T-helper 1 cell (primary cell): ENCODE results near the gene VCPKMT.
"Not testable (repeated sequence)": the region's sequence is repeated elsewhere in the genome, so short reads cannot be mapped to it uniquely, and the experiment has no call there.

Source experiments
- DNase-seq, 5 donors: peaks; one replicate each; pipeline ENCODE4 v3.0.0-alpha.2; 2012 to 2020

The VCPKMT gene

GRCh38 chr14:50091240-50091913 lies 25.0 kb downstream of the VCPKMT start:
- DNase-seq, result no peak

DNA sequence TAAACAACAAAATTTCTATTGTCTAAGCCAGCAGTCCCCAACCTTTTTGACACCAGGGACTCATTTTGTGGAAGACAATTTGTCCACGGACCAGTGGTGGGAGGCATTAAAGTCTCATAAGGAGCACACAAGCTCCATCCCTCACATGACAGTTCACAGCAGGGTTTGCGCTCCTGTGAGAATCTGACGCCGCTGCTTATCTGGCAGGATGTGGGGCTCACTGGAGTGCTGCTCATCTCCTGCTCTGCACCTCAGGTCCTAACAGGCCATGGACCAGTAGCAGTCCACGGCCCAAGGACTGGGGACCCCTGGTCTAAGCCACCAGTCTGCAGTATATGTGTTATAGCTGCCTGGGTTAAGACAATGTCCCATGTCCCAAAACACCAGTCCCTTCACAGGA lies 27.2 kb downstream of the VCPKMT start:
- no peak for DNase-seq

DNA sequence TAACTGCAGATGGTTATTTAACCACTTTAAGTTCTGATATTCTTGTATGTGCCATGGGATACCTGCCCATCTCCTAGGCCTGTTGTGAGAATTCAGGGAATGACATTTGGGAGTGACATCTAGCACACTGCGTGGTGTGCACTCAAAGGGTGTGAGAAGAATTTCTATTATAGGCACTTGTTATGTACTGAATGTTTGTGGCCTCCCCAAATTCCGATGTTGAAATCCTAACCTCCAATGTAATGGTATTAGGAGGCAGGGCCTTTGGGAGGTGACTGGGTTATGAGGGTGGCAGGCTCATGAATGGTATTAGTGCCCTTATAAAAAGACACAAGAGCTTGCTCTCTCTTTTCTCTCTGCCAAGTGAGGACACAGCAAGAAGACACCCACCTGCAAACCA lies 27.6 kb downstream of the VCPKMT start:
- DNase-seq, result no peak

DNA sequence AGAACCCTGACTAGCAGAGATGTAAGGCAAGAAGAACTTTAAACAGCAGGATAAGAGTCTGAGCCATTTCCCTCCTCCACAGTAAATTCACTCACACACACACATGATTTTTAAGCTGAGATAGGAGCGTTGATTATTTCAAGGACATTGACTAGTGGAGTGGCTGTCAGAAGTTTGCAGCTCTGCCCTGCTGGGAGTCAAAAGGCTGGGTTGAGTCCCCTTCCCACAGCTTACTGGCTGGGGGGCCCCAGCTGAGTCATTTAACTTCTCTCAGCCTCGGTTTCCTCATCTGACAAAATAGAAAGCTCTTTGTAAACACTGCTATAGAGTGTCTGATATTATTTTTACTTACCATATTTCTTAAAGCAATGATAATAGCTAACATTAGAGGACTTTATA lies 28.3 kb downstream of the VCPKMT start:
- DNase-seq, result no peak

- peak in 1 of 5 donors; percentile 52 for DNase-seq
These were observed 28.8 kb downstream of the VCPKMT start for GRCh38 chr14:50087341-50088116.

DNA sequence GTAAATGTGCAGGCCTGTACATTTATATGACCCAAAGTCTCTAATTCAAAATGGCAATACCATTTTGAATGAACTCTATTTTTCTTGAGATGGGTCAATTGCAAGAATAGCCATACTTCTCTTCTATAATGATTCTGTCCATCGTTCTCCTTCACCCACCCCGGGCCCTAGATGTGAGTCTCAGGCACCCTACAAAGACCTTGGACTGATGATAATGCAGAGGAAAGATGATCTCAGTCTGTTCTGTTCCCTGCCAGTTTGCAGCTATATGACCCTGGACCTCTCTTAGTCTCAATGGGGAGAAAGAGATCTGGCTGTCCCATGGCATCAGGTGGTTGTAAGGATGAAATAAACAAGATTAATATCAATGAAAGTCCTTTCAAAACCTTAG lies 30.1 kb downstream of the VCPKMT start:
- DNase-seq, result no peak

GRCh38 chr14:50085570-50086320 lies 30.6 kb downstream of the VCPKMT start:
- DNase-seq, result peak in 1 of 5 donors; percentile 40

DNA sequence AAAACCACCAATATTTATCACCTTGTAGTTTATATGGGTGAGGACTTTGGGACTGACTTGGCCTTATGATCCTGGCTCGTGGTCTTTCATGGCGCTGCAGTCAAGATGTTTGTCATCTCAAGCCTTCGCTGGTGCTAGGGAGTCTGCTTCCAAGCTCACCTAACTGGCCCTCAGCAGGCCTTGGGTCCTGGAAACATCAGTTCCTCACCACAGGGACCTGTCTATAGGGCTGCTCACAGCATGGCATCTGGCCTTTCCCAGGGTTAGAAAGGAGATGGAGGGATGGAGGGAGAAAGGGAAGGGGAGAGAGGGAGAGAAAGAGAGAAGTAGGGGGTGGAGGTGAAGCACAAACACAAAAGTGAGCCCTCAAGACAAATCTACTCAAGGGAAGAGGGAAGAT lies 31.7 kb downstream of the VCPKMT start:
- DNase-seq, result no peak

- DNase-seq, result peak; percentile 22 to 53 (median 34)
These were observed 32.7 kb downstream of the VCPKMT start for GRCh38 chr14:50083467-50084337.

DNA sequence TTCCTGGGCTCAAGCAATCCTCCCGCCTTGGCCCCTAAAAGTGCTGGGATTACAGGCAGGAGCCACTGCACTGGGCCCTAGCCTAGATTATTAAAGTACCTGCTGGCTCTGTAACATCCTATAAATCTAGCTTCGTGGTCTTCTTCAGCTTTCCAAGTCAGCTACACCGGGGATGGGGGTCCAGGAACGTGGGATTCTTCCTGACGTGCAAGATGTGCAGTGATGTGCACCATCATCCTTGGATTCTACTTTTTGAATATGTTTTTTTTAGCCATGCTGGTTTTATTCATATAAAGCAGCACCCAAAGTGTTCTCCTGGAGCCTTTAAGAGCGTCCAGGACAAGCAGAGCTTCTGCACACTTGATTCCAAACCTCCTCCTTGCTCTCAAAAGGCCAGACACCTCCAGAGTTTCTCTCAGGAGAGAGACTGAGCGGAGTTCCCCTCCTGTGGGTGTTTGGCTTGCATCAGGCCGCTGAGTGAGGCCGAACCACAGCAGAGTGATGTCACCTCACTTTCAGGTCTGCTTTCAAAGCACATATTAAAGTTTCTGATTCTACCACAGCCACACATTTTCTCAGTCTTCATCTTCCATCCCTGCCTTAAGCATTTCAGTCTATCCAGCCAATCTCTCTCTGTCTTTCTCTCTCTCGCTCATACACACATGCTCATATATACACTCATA lies 33.4 kb downstream of the VCPKMT start:
- peak; percentile 64 to 94 (median 77) for DNase-seq

DNA sequence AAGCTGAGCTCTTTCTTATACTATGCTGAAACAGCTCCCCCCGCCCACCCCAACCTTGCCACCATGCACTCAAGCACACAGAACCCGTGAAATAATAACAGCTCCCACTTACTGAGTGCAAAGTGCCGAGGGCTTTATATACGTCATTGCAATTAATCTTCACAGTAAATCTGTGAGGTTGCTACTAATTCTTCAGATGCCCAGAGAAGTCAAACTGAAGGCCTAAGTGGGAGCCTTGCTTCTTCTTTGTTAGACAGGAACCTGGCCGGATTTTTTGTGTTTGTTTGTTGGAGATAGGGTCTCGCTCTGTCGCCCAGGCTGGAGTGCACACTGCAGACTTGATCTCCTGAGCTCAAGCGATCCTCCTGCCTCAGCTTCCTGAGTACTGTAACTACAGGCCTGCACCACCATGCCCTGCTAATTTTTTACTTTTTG lies 34.0 kb downstream of the VCPKMT start:
- DNase-seq, result peak in 4 of 5 donors; percentile 43 to 57 (median 54)

DNA sequence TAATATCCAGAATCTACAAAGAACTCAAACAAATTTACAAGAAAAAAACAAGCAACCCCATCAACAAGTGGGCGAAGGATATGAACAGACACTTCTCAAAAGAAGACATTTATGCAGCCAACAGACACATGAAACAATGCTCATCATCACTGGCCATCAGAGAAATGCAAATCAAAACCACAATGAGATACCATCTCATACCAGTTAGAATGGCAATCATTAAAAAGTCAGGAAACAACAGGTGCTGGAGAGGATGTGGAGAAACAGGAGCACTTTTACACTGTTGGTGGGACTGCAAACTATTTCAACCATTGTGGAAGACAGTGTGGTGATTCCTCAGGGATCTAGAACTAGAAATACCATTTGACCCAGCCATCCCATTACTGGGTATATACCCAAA lies 37.3 kb downstream of the VCPKMT start:
- not testable (repeated sequence) for DNase-seq

GRCh38 chr14:50073663-50074062 lies 42.7 kb downstream of the VCPKMT start:
- not testable (repeated sequence) for DNase-seq

- no peak for DNase-seq
These were observed 44.0 kb downstream of the VCPKMT start for GRCh38 chr14:50072395-50072794.

GRCh38 chr14:50070840-50071548 lies 45.4 kb downstream of the VCPKMT start:
- no peak for DNase-seq

DNA sequence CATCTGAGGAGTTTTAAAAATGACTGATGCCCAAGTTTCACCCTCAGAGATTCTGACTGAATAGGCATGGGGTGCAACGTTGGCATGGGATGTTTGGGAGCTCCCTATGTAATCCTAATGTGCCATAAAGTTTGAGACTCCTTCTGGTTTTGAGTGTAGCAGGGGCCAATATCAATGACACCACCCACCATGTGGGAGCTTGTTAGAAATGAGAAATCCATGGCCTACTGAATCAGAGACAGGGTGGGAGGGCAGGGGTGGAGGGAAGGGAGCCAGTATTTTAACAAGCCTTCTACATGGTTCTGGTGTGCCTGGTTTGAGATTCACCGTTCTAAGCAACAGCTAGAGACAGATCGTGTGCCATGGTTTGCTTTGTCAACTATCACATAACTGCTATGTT lies 46.1 kb downstream of the VCPKMT start:
- no peak for DNase-seq

DNA sequence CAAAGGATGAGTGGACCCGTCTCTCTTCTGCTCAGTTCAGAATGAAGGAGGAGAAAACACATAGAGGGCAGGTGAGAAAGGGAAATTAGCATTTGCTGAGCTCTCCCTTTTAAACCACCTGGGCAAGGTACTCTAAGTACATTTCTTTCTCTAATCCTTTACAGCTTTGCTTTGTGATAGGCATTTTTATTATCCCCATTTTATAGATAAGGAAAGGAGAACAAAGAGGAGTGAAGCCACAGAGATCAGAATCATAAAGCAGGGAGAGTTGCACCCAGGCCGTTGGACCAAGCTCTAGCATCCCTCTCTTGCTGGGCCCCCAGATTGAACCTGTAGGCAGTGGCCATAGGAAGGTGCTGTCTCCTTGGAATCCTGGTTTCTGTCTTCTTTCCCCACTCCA lies 47.0 kb downstream of the VCPKMT start:
- no peak for DNase-seq

DNA sequence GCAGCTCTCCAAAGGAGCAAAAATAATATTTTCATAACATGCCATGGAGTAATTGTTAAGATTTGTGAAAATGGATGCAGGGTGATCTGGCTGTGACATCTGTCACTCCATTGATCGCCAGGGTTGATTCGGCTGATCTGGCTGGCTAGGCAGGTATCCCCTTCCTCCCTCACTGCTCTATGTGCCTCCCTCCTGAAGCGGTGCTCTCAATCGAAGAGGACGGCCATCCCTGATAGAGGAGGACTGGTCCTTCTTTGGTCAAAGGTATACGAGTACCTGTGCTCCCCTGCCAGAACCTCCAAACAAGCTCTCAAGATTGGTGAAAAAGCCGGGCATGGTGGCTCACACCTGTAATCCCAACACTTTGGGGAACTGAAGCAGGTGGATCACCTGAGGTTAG lies 47.9 kb downstream of the VCPKMT start:
- DNase-seq, result no peak

DNA sequence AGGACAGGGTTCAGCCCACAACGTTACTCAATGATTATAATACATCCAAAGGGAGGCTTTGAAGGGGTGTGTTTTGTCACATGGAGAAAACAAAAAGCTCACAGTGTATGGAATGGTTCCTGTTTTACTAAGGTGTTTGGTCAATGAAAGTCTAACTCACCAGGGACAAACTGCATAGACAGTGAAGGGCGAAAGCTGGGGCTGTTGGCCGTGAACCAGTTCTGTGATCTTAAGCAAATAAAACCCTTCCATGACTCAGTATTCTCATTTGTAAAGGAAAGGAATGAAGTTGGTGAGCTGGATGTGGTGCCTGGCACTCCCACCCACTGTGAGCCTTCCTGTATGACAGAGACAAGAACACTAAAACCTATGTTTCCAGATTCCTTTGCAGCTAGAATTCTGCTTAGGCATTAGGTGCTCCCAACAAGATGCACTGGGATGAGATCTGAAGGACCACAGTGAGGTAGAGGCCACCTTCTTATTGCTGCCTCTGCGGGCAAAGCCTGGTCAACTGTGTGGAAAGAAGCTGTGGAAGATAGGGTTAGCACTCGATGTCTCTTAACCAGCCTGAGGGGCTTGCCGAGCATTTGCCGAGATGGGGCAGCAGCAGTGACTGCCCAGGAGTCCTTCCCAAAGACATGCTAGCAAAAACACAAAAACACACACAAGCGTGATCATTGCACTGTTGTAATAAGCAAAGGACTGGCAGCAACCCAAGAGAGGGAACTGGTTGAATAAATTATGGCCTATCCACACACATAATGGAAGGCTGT lies 48.5 kb downstream of the VCPKMT start:
- no peak for DNase-seq

DNA sequence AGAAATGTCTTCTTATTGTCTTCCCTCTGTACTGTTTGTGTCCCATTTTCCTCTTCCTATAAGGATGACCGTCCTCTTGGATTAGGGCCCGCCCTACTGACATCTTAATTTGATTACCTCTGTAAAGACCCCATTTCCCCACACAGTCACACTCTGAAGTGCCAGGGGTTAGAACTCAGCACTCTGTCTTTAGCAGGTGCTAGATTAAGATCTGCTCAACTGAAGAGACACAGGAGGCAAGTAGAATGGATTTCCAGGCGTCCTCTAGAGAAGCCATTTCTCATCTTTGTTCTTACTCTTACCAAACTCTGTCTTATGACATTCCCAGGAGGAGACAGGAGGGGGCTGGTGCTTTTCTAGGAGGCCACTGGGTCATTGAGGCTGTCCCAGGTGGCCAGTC lies 50.8 kb downstream of the VCPKMT start:
- no peak for DNase-seq
